Brain microvascular endothelial cell (primary cell): ENCODE data around the gene DES.

Source experiments
- DNase-seq: peaks from one replicate; pipeline ENCODE4 v3.0.0-alpha.2; 2020
- H3K27ac ChIP-seq: fragments of 250-450 bp; sonication (Bioruptor Pico); 2 replicates; pipeline ENCODE4 v1.5.1; 2020; ENCODE audit warnings: mild to moderate bottlenecking, moderate library complexity
- H3K27me3 ChIP-seq: fragments of 250-450 bp; sonication (Bioruptor Pico); replicated peaks from 2 replicates; pipeline ENCODE4 v1.5.1; 2020; ENCODE audit warnings: mild to moderate bottlenecking
- H3K36me3 ChIP-seq: fragments of 250-450 bp; sonication (Bioruptor Pico); replicated peaks from 2 replicates; pipeline ENCODE4 v1.5.1; 2020; ENCODE audit warnings: mild to moderate bottlenecking
- H3K4me3 ChIP-seq: 2 replicates; pipeline ENCODE4 v1.5.1; 2011; ENCODE audit warnings: low read depth, mild to moderate bottlenecking, control low read depth, low read length, moderate library complexity
- CTCF ChIP-seq: IDR thresholded peaks from 2 replicates; pipeline ENCODE4 v1.5.1; 2011; ENCODE audit warnings: low read depth, mild to moderate bottlenecking, moderate library complexity, low read length, control low read depth, inconsistent platforms; ENCODE audit errors: missing control alignments
- in situ Hi-C: cut with HindIII; loops from 2 replicates; pipeline ENCODE4 v1.10.0; 2017; ENCODE audit warnings: low sequenced_read_pairs, low pct_ligation_motif_present

The DES gene

GRCh38 chr2:219434718-219435525 lies 16.7 kb downstream of the DES start, which contains the start of gene SPEG:
TSS of gene SPEG (plus strand) at chr2:219434843. CDS start at chr2:219434978, 135 bp downstream.
- no peaks in the 10 kb centered on the region for H3K36me3 ChIP-seq
- no peak within 1 kb of the TSS for H3K27ac ChIP-seq
- in situ Hi-C loops = no loop called here
- H3K27me3 ChIP-seq = peaks cover 9% of the 10 kb centered on the region
- no peak for DNase-seq
- TF ChIP-seq CTCF = no peak
- H3K4me3 ChIP-seq = peak within 1 kb of the TSS; percentile 15

GRCh38 chr2:219435701-219436100 lies 17.5 kb downstream of the DES start:
- TF ChIP-seq CTCF = no peak
- H3K4me3 ChIP-seq = no peak overlapping the region
- DNase-seq = no peak
- H3K27me3 ChIP-seq = peaks cover 9% of the 10 kb centered on the region
- no peaks in the 10 kb centered on the region for H3K36me3 ChIP-seq
- H3K27ac ChIP-seq = no peak overlapping the region
- in situ Hi-C loops = no loop called here

- H3K27ac ChIP-seq = no peak overlapping the region
Observed at GRCh38 chr2:219436491-219436890, 18.3 kb downstream of the DES start.

GRCh38 chr2:219437141-219437540 lies 19.0 kb downstream of the DES start:
- no peak for TF ChIP-seq CTCF
- no peak overlapping the region for H3K4me3 ChIP-seq
- in situ Hi-C loops = no loop called here
- DNase-seq = no peak
- no peak overlapping the region for H3K27ac ChIP-seq
- H3K36me3 ChIP-seq = no peaks in the 10 kb centered on the region
- H3K27me3 ChIP-seq = peaks cover 9% of the 10 kb centered on the region

More at GRCh38 chr2:219436491-219436890, 18.3 kb downstream of the DES start:
- in situ Hi-C loops = no loop called here
- no peaks in the 10 kb centered on the region for H3K36me3 ChIP-seq
- no peak for TF ChIP-seq CTCF
- DNase-seq = no peak
- no peak overlapping the region for H3K4me3 ChIP-seq
- peaks cover 9% of the 10 kb centered on the region for H3K27me3 ChIP-seq

- H3K4me3 ChIP-seq = no peak overlapping the region
- in situ Hi-C loops = no loop called here
- no peak for DNase-seq
- no peak overlapping the region for H3K27ac ChIP-seq
- no peak for TF ChIP-seq CTCF
- H3K27me3 ChIP-seq = peaks cover 9% of the 10 kb centered on the region
- no peaks in the 10 kb centered on the region for H3K36me3 ChIP-seq
Observed at GRCh38 chr2:219437690-219438206, 19.6 kb downstream of the DES start.
